ENCODE results near the gene NAALADL2. TPM values are rescaled to one million over a fixed set of nuclear protein-coding genes. Genes with fewer than 3 reads are reported as not detected.

The NAALADL2 gene
- total RNA-seq, 1 donor = 23.5 TPM

- Histone ChIP-seq H3K9me3 (ENCODE audit: low read depth, low read length) (no peaks in the 10 kb centered on the region), H3K36me3 (ENCODE audit: insufficient read depth, low read length) (no peaks in the 10 kb centered on the region), H3K4me1 (ENCODE audit: insufficient read depth, low read length) (no peaks in the 10 kb centered on the region), H3K27ac (ENCODE audit: low read depth, low read length) (no peak overlapping the region), H2AFZ (ENCODE audit: low read length) (no peak overlapping the region), H3K4me3 (ENCODE audit: insufficient read depth, low read length) (no peak overlapping the region), H3K79me2 (ENCODE audit: insufficient read depth, low read length) (no peaks in the 10 kb centered on the region), H3K4me2 (ENCODE audit: insufficient read depth, low read length) (no peak overlapping the region), H4K20me1 (ENCODE audit: insufficient read depth, low read length) (no peaks in the 10 kb centered on the region), H3K27me3 (ENCODE audit: insufficient read depth, low read length) (no peaks in the 10 kb centered on the region)
- no peak for DNase-seq (ENCODE audit: insufficient read length, low spot score, missing footprints)
- TF ChIP-seq CTCF (IDR thresholded peaks at IDR 0.05; ENCODE audit: extremely low read depth, low read depth, low read length) = no peak
These were observed 364.9 kb downstream of the NAALADL2 start for GRCh38 chr3:175224051-175224450.

- Histone ChIP-seq H3K4me1 (ENCODE audit: insufficient read depth, low read length) (no peaks in the 10 kb centered on the region), H4K20me1 (ENCODE audit: insufficient read depth, low read length) (no peaks in the 10 kb centered on the region), H3K4me2 (ENCODE audit: insufficient read depth, low read length) (no peak overlapping the region), H3K4me3 (ENCODE audit: insufficient read depth, low read length) (no peak overlapping the region), H3K27me3 (ENCODE audit: insufficient read depth, low read length) (no peaks in the 10 kb centered on the region), H3K27ac (ENCODE audit: low read depth, low read length) (no peak overlapping the region), H3K9me3 (ENCODE audit: low read depth, low read length) (no peaks in the 10 kb centered on the region), H3K36me3 (ENCODE audit: insufficient read depth, low read length) (no peaks in the 10 kb centered on the region), H2AFZ (ENCODE audit: low read length) (no peak overlapping the region), H3K79me2 (ENCODE audit: insufficient read depth, low read length) (no peaks in the 10 kb centered on the region)
- TF ChIP-seq CTCF (IDR thresholded peaks at IDR 0.05; ENCODE audit: extremely low read depth, low read depth, low read length) = no peak
- no peak for DNase-seq (ENCODE audit: insufficient read length, low spot score, missing footprints)
These were observed 367.3 kb downstream of the NAALADL2 start for GRCh38 chr3:175226444-175226843.

DNA sequence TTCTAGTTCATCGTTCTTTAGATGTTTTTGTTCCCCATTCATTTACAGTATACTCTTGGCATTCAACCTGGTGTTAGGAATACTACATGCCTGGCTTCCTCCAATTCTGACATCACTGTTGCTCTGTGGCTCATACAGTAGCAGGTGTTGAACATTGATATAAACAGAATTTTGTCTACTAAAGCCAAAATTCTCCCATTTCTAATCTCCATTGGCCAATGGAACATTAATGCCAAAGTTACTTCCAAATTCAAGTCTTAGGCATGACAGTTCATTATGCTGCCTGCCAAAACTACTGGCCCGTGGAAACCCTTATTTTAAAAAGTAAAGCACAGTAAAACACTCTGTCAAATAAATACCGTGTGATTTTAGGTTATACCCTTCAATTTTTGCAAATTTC lies 368.0 kb downstream of the NAALADL2 start:
- Histone ChIP-seq H3K27me3 (ENCODE audit: insufficient read depth, low read length) (no peaks in the 10 kb centered on the region), H3K9me3 (ENCODE audit: low read depth, low read length) (no peaks in the 10 kb centered on the region), H3K4me3 (ENCODE audit: insufficient read depth, low read length) (no peak overlapping the region), H3K4me2 (ENCODE audit: insufficient read depth, low read length) (no peak overlapping the region), H3K27ac (ENCODE audit: low read depth, low read length) (no peak overlapping the region), H2AFZ (ENCODE audit: low read length) (no peak overlapping the region), H3K36me3 (ENCODE audit: insufficient read depth, low read length) (no peaks in the 10 kb centered on the region), H3K79me2 (ENCODE audit: insufficient read depth, low read length) (no peaks in the 10 kb centered on the region), H3K4me1 (ENCODE audit: insufficient read depth, low read length) (no peaks in the 10 kb centered on the region), H4K20me1 (ENCODE audit: insufficient read depth, low read length) (no peaks in the 10 kb centered on the region)
- TF ChIP-seq CTCF (IDR thresholded peaks at IDR 0.05; ENCODE audit: extremely low read depth, low read depth, low read length) = no peak
- no peak for DNase-seq (ENCODE audit: insufficient read length, low spot score, missing footprints)

- Histone ChIP-seq H3K4me1 (ENCODE audit: insufficient read depth, low read length) (no peaks in the 10 kb centered on the region), H3K4me2 (ENCODE audit: insufficient read depth, low read length) (no peak overlapping the region), H4K20me1 (ENCODE audit: insufficient read depth, low read length) (no peaks in the 10 kb centered on the region), H3K27ac (ENCODE audit: low read depth, low read length) (no peak overlapping the region), H3K27me3 (ENCODE audit: insufficient read depth, low read length) (no peaks in the 10 kb centered on the region), H3K79me2 (ENCODE audit: insufficient read depth, low read length) (no peaks in the 10 kb centered on the region), H2AFZ (ENCODE audit: low read length) (no peak overlapping the region), H3K9me3 (ENCODE audit: low read depth, low read length) (no peaks in the 10 kb centered on the region), H3K4me3 (ENCODE audit: insufficient read depth, low read length) (no peak overlapping the region), H3K36me3 (ENCODE audit: insufficient read depth, low read length) (no peaks in the 10 kb centered on the region)
- no peak for TF ChIP-seq CTCF (IDR thresholded peaks at IDR 0.05; ENCODE audit: extremely low read depth, low read depth, low read length)
- DNase-seq (ENCODE audit: insufficient read length, low spot score, missing footprints) = no peak
These were observed 375.1 kb downstream of the NAALADL2 start for GRCh38 chr3:175233957-175234940.

All from osteoblast (primary cell).